HepG2 (cell line): ENCODE results near the gene RAB1B. TPM values are rescaled to one million over a fixed set of nuclear protein-coding genes. Genes with fewer than 3 reads are reported as not detected.
A peak's percentile ranks its signal among the peaks of the same experiment; 100 is the strongest.

Experiments
- ADNP ChIP-seq: sonication (generic); formaldehyde crosslinking; IDR thresholded peaks from 2 replicates; pipeline ENCODE4 v1.4.0; 2020; ENCODE audit warnings: missing genetic modification reagents
- FOSL1 ChIP-seq: sonication (generic); formaldehyde crosslinking; IDR thresholded peaks from 2 replicates; pipeline ENCODE4 v1.9.0; 2021; ENCODE audit warnings: missing genetic modification reagents, borderline replicate concordance
- IKZF1 ChIP-seq: fragments of 450-650 bp; IDR thresholded peaks from 2 replicates; pipeline ENCODE4 v1.7.1; 2016
- KDM6A ChIP-seq: IDR thresholded peaks from 2 replicates; pipeline ENCODE4 v1.6.1; 2016; ENCODE audit warnings: low read depth
- NCOA2 ChIP-seq: sonication (generic); formaldehyde crosslinking; IDR thresholded peaks from 2 replicates; pipeline ENCODE4 v1.8.0; 2022; ENCODE audit warnings: inconsistent platforms
- NFE2L2 ChIP-seq: fragments of 150-350 bp; IDR thresholded peaks from 2 replicates; pipeline ENCODE4 v1.6.1; 2014; ENCODE audit warnings: low read length
- PRMT3 ChIP-seq: sonication (generic); formaldehyde crosslinking; IDR thresholded peaks from 2 replicates; pipeline ENCODE4 v1.8.1; 2022; ENCODE audit warnings: low read depth, mild to moderate bottlenecking, moderate library complexity, missing genetic modification reagents, borderline replicate concordance
- SP4 ChIP-seq: sonication (generic); formaldehyde crosslinking; IDR thresholded peaks from 2 replicates; pipeline ENCODE4 v1.8.1; 2023; ENCODE audit warnings: mild to moderate bottlenecking, missing genetic modification reagents
- SP5 ChIP-seq: IDR thresholded peaks from 2 replicates; pipeline ENCODE4 v1.6.1; 2016; ENCODE audit warnings: low read depth, borderline replicate concordance
- SRF ChIP-seq: IDR thresholded peaks from 2 replicates; pipeline ENCODE4 v1.6.1; 2011; ENCODE audit warnings: mild to moderate bottlenecking, low read depth, low read length, moderate library complexity
- TEAD2 ChIP-seq: sonication (generic); formaldehyde crosslinking; IDR thresholded peaks from 2 replicates; pipeline ENCODE4 v1.9.0; 2021; ENCODE audit warnings: missing genetic modification reagents
- ZNF138 ChIP-seq: sonication (generic); formaldehyde crosslinking; IDR thresholded peaks from 2 replicates; pipeline ENCODE4 v1.5.0; 2020; ENCODE audit warnings: mild to moderate bottlenecking, low read depth, missing genetic modification reagents
- ZNF264 ChIP-seq: sonication (generic); formaldehyde crosslinking; IDR thresholded peaks from 2 replicates; pipeline ENCODE4 v1.4.0; 2020; ENCODE audit warnings: missing genetic modification reagents
- ZNF567 ChIP-seq: sonication (generic); formaldehyde crosslinking; IDR thresholded peaks from 2 replicates; pipeline ENCODE4 v1.8.1; 2023; ENCODE audit warnings: mild to moderate bottlenecking, missing genetic modification reagents, borderline replicate concordance
- ZSCAN12 ChIP-seq: sonication (generic); formaldehyde crosslinking; IDR thresholded peaks from 2 replicates; pipeline ENCODE4 v1.9.0; 2021; ENCODE audit warnings: mild to moderate bottlenecking, missing genetic modification reagents
- ZSCAN30 ChIP-seq: sonication (generic); formaldehyde crosslinking; IDR thresholded peaks from 2 replicates; pipeline ENCODE4 v1.5.0; 2020; ENCODE audit warnings: mild to moderate bottlenecking, missing genetic modification reagents
- polyA plus RNA-seq, 8 experiments: library from polyadenylated mRNA; depleted of rRNA in 3 of 8; stranded (reverse) in 7 of 8; unstranded in 1 of 8; fragments of >200 nt; fragmentation: Illumina TruSeq in 4 of 8; extraction: Trizol in 4 of 8; gene quantifications; 2 replicates each; pipeline versions ENCODE4 v1.2.1 to v1.2.3, GENCODE V29; 2011 to 2016; ENCODE audit warnings: low read depth in 4 of 8, missing spikeins in 1 of 8, mixed read lengths in 1 of 8; ENCODE audit not compliant: insufficient read depth in 1 of 8
- total RNA-seq, 5 experiments: library from RNA; depleted of rRNA; stranded (reverse); fragments of >200 nt; fragmentation: Illumina TruSeq; extraction: Trizol; gene quantifications; 2 replicates each; pipeline ENCODE4 v1.2.3, GENCODE V29; 2016; ENCODE audit warnings: low read depth in 1 of 5
- TF ChIP-seq, protein P1 (sequence below): sonication (generic); formaldehyde crosslinking; IDR thresholded peaks from 2 replicates; pipeline ENCODE4 v1.4.0; 2020; ENCODE audit warnings: missing genetic modification reagents
- TF ChIP-seq, protein P2 (sequence below): sonication (generic); formaldehyde crosslinking; conservative IDR thresholded peaks from 2 replicates; pipeline ENCODE4 v1.4.0; 2020; ENCODE audit warnings: mild to moderate bottlenecking, missing genetic modification reagents, moderate library complexity
- TF ChIP-seq, protein P3 (sequence below): IDR thresholded peaks from 2 replicates; pipeline ENCODE4 v1.4.0; 2020; ENCODE audit warnings: mild to moderate bottlenecking, missing genetic modification reagents
- TF ChIP-seq, protein P4 (sequence below): sonication (generic); formaldehyde crosslinking; IDR thresholded peaks from 2 replicates; pipeline ENCODE4 v1.5.0; 2020; ENCODE audit warnings: mild to moderate bottlenecking, missing genetic modification reagents

The RAB1B gene
- total and polyA plus RNA-seq, 2 of the 13 experiments (the other 11 are each of a cell fraction or from before 2014, with no cell fraction given) = 77.9 to 87.9 TPM

DNA sequence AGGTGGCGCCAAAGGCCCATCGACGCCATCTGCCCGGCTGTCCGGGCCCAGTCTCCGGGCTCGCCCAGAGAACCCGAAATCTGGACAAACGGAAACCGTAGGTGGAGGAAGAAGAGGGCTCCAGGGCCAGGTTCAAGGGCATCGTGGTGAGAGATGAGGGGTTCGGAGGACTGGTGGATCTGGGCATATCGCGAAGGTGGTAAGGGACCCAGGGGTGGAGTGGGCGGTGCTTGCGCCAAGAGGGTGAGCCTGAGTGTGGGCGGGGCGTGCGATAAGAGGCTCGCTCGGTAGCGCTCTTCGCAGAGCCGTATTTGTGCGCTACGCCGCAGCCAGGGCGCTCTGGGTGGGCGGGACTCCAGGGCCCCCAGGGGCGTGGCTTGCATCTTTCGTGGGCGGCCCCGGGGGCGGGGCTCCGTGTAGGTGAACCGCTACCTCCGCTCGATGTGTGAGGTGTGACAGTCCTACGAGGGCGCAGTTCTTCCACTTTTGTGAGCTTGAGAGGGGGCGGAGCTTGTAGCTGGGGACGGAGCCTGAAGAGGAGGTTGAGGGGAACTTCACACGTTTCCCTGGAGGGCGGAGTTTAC, 43.6 kb downstream of the RAB1B start (continued):
- TF ChIP-seq SP4 = peak; percentile 94; the same call in 1 of the 2 replicates
- no peak; the same call in 1 of the 2 replicates for TF ChIP-seq ZNF567
- TF ChIP-seq IKZF1 = no peak
- TF ChIP-seq SRF = no peak
- TF ChIP-seq PRMT3 = no peak; the same call in 1 of the 2 replicates
- no peak for TF ChIP-seq FOSL1 (CRISPR knock-in tag)
- no peak for TF ChIP-seq ZNF264
- no peak for TF ChIP-seq ZSCAN12 (CRISPR knock-in tag)
- TF ChIP-seq SP5 = peak; percentile 30; the same call in 1 of the 2 replicates
- TF ChIP-seq, protein P1, sequence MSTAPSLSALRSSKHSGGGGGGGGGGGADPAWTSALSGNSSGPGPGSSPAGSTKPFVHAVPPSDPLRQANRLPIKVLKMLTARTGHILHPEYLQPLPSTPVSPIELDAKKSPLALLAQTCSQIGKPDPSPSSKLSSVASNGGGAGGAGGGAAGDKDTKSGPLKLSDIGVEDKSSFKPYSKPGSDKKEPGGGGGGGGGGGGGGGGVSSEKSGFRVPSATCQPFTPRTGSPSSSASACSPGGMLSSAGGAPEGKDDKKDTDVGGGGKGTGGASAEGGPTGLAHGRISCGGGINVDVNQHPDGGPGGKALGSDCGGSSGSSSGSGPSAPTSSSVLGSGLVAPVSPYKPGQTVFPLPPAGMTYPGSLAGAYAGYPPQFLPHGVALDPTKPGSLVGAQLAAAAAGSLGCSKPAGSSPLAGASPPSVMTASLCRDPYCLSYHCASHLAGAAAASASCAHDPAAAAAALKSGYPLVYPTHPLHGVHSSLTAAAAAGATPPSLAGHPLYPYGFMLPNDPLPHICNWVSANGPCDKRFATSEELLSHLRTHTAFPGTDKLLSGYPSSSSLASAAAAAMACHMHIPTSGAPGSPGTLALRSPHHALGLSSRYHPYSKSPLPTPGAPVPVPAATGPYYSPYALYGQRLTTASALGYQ (CRISPR knock-in tag) = no peak
- TF ChIP-seq, protein P2, sequence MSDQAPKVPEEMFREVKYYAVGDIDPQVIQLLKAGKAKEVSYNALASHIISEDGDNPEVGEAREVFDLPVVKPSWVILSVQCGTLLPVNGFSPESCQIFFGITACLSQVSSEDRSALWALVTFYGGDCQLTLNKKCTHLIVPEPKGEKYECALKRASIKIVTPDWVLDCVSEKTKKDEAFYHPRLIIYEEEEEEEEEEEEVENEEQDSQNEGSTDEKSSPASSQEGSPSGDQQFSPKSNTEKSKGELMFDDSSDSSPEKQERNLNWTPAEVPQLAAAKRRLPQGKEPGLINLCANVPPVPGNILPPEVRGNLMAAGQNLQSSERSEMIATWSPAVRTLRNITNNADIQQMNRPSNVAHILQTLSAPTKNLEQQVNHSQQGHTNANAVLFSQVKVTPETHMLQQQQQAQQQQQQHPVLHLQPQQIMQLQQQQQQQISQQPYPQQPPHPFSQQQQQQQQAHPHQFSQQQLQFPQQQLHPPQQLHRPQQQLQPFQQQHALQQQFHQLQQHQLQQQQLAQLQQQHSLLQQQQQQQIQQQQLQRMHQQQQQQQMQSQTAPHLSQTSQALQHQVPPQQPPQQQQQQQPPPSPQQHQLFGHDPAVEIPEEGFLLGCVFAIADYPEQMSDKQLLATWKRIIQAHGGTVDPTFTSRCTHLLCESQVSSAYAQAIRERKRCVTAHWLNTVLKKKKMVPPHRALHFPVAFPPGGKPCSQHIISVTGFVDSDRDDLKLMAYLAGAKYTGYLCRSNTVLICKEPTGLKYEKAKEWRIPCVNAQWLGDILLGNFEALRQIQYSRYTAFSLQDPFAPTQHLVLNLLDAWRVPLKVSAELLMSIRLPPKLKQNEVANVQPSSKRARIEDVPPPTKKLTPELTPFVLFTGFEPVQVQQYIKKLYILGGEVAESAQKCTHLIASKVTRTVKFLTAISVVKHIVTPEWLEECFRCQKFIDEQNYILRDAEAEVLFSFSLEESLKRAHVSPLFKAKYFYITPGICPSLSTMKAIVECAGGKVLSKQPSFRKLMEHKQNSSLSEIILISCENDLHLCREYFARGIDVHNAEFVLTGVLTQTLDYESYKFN = peak; percentile 53; the same call in 1 of the 2 replicates
- TF ChIP-seq ZNF138 (CRISPR knock-in tag) = no peak
- TF ChIP-seq TEAD2 (CRISPR knock-in tag) = no peak
- TF ChIP-seq KDM6A = no peak
- TF ChIP-seq ADNP = no peak
- no peak for TF ChIP-seq ZSCAN30 (CRISPR knock-in tag)
- TF ChIP-seq NCOA2 = peak; percentile 9; the same call in 1 of the 2 replicates
- TF ChIP-seq, protein P3, sequence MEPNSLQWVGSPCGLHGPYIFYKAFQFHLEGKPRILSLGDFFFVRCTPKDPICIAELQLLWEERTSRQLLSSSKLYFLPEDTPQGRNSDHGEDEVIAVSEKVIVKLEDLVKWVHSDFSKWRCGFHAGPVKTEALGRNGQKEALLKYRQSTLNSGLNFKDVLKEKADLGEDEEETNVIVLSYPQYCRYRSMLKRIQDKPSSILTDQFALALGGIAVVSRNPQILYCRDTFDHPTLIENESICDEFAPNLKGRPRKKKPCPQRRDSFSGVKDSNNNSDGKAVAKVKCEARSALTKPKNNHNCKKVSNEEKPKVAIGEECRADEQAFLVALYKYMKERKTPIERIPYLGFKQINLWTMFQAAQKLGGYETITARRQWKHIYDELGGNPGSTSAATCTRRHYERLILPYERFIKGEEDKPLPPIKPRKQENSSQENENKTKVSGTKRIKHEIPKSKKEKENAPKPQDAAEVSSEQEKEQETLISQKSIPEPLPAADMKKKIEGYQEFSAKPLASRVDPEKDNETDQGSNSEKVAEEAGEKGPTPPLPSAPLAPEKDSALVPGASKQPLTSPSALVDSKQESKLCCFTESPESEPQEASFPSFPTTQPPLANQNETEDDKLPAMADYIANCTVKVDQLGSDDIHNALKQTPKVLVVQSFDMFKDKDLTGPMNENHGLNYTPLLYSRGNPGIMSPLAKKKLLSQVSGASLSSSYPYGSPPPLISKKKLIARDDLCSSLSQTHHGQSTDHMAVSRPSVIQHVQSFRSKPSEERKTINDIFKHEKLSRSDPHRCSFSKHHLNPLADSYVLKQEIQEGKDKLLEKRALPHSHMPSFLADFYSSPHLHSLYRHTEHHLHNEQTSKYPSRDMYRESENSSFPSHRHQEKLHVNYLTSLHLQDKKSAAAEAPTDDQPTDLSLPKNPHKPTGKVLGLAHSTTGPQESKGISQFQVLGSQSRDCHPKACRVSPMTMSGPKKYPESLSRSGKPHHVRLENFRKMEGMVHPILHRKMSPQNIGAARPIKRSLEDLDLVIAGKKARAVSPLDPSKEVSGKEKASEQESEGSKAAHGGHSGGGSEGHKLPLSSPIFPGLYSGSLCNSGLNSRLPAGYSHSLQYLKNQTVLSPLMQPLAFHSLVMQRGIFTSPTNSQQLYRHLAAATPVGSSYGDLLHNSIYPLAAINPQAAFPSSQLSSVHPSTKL (CRISPR knock-in tag) = peak; percentile 58
- TF ChIP-seq NFE2L2 = no peak
- TF ChIP-seq, protein P4, sequence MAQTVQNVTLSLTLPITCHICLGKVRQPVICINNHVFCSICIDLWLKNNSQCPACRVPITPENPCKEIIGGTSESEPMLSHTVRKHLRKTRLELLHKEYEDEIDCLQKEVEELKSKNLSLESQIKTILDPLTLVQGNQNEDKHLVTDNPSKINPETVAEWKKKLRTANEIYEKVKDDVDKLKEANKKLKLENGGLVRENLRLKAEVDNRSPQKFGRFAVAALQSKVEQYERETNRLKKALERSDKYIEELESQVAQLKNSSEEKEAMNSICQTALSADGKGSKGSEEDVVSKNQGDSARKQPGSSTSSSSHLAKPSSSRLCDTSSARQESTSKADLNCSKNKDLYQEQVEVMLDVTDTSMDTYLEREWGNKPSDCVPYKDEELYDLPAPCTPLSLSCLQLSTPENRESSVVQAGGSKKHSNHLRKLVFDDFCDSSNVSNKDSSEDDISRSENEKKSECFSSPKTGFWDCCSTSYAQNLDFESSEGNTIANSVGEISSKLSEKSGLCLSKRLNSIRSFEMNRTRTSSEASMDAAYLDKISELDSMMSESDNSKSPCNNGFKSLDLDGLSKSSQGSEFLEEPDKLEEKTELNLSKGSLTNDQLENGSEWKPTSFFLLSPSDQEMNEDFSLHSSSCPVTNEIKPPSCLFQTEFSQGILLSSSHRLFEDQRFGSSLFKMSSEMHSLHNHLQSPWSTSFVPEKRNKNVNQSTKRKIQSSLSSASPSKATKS (CRISPR knock-in tag) = no peak
